ENCODE data around the gene PIBF1.

Gene PIBF1

DNA sequence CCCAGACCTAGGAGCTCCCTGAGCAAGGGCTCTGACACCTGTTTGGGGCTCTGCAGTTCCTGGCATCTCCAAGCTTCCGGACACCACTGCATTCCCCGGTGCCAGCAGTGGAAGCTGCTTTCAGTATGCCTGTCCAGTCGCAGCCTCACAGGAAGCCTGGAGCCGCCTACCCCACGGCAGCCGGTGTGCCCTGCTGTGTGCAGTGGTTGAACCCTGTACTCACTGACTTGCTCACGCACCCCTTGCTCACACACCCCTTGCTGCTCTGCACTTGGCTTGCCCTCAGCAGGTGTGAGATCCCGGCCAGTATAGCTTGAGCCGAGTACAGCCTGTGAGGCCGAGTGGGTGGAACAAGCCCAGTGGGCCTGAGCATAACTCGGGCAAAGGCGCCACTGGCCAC is 70.3 kb downstream of the PIBF1 start:
- no peak overlapping the region for H3K4me3 ChIP-seq (replicated peaks; ENCODE audit: insufficient read depth, low read length)
- H3K27me3 ChIP-seq (ENCODE audit: insufficient read depth, poor library complexity, severe bottlenecking): no peaks in the 10 kb centered on the region
- TF ChIP-seq, protein P1, sequence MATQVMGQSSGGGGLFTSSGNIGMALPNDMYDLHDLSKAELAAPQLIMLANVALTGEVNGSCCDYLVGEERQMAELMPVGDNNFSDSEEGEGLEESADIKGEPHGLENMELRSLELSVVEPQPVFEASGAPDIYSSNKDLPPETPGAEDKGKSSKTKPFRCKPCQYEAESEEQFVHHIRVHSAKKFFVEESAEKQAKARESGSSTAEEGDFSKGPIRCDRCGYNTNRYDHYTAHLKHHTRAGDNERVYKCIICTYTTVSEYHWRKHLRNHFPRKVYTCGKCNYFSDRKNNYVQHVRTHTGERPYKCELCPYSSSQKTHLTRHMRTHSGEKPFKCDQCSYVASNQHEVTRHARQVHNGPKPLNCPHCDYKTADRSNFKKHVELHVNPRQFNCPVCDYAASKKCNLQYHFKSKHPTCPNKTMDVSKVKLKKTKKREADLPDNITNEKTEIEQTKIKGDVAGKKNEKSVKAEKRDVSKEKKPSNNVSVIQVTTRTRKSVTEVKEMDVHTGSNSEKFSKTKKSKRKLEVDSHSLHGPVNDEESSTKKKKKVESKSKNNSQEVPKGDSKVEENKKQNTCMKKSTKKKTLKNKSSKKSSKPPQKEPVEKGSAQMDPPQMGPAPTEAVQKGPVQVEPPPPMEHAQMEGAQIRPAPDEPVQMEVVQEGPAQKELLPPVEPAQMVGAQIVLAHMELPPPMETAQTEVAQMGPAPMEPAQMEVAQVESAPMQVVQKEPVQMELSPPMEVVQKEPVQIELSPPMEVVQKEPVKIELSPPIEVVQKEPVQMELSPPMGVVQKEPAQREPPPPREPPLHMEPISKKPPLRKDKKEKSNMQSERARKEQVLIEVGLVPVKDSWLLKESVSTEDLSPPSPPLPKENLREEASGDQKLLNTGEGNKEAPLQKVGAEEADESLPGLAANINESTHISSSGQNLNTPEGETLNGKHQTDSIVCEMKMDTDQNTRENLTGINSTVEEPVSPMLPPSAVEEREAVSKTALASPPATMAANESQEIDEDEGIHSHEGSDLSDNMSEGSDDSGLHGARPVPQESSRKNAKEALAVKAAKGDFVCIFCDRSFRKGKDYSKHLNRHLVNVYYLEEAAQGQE (IDR thresholded peaks at IDR 0.05; ENCODE audit: insufficient replicate concordance, low read depth): no peak
- TF ChIP-seq GABPA (IDR thresholded peaks at IDR 0.05; ENCODE audit: low read depth): no peak
- no peak for TF ChIP-seq SPI1 (IDR thresholded peaks at IDR 0.05; ENCODE audit: borderline replicate concordance, low read depth)
- TF ChIP-seq, protein P2, sequence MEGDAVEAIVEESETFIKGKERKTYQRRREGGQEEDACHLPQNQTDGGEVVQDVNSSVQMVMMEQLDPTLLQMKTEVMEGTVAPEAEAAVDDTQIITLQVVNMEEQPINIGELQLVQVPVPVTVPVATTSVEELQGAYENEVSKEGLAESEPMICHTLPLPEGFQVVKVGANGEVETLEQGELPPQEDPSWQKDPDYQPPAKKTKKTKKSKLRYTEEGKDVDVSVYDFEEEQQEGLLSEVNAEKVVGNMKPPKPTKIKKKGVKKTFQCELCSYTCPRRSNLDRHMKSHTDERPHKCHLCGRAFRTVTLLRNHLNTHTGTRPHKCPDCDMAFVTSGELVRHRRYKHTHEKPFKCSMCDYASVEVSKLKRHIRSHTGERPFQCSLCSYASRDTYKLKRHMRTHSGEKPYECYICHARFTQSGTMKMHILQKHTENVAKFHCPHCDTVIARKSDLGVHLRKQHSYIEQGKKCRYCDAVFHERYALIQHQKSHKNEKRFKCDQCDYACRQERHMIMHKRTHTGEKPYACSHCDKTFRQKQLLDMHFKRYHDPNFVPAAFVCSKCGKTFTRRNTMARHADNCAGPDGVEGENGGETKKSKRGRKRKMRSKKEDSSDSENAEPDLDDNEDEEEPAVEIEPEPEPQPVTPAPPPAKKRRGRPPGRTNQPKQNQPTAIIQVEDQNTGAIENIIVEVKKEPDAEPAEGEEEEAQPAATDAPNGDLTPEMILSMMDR (IDR thresholded peaks at IDR 0.05; ENCODE audit: insufficient read depth, low read length): no peak
- no peak for TF ChIP-seq POLR2AphosphoS5 (IDR thresholded peaks at IDR 0.05; ENCODE audit: low read depth)
- DNase-seq (ENCODE audit: low read depth in 1 of 2, low spot score in 1 of 2): no peak
- H3K27ac ChIP-seq (replicated peaks): no peak overlapping the region

DNA sequence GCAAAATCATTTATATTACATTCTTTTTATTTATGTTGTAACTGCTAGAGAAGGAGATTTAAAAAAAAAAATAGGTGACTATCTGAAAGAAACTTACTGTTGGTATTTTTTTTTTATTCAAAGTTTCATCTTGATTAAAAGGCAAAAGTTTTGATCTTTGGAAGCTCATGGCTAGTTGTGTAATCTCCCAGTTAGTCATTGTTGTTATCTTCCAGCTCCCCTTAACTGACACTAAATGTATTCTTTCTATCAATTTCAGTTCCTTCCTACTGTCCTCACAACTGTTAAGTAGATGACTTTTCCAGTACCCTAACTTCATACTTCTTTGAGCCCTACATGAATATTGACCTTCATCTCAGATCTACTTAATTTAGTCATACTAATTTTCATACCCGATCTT is 71.1 kb downstream of the PIBF1 start:
- TF ChIP-seq GABPA (IDR thresholded peaks at IDR 0.05; ENCODE audit: low read depth) (no peak), POLR2AphosphoS5 (IDR thresholded peaks at IDR 0.05; ENCODE audit: low read depth) (no peak), SPI1 (IDR thresholded peaks at IDR 0.05; ENCODE audit: borderline replicate concordance, low read depth) (no peak)
- TF ChIP-seq, protein P2 (IDR thresholded peaks at IDR 0.05; ENCODE audit: insufficient read depth, low read length): no peak
- TF ChIP-seq, protein P1 (IDR thresholded peaks at IDR 0.05; ENCODE audit: insufficient replicate concordance, low read depth): no peak
- DNase-seq (ENCODE audit: low read depth in 1 of 2, low spot score in 1 of 2): no peak
- H3K27me3 ChIP-seq (ENCODE audit: insufficient read depth, poor library complexity, severe bottlenecking): no peaks in the 10 kb centered on the region
- no peak overlapping the region for H3K4me3 ChIP-seq (replicated peaks; ENCODE audit: insufficient read depth, low read length)
- no peak overlapping the region for H3K27ac ChIP-seq (replicated peaks)

DNA sequence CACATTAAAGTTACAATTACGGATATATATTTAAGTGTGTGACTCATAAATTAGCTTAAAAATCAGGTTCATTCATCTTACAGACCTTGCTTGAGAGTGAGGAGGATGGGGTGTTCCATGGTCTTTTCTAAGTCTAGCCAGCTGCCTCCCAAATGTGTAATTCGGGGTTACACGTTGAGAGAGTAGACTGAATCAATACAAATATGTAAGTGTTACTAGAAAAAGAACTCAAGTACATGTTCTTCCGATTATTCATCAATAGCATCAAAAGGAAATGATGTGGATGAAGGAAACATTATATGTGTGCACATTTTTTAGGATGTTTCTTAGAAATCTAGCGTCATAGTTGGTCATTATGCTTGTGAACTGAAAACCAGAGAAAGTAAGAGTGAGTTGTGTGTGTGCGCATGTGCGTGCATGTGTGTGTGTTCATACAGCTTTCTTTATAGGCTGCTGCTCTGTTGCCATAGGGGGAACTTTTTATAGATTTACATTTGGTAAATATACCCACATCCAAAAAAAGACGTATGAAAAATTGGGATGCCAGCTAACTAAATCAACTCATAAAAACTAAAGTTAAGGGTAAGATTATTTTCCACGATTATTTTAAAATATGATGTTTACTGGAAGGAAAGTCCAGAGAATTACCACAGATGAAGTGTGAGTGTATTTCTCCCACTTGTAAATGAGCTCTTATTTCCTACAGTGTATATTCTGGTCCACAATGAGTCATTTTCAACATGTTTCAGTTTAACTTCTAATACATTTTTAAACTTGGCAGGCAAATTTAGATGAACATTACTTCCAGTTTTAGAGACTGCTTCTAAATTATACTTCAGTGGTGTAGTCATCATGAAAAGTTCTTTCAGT is 82.4 kb downstream of the PIBF1 start:
- TF ChIP-seq POLR2AphosphoS5 (IDR thresholded peaks at IDR 0.05; ENCODE audit: low read depth) (no peak), GABPA (IDR thresholded peaks at IDR 0.05; ENCODE audit: low read depth) (no peak), SPI1 (IDR thresholded peaks at IDR 0.05; ENCODE audit: borderline replicate concordance, low read depth) (no peak)
- TF ChIP-seq, protein P1 (IDR thresholded peaks at IDR 0.05; ENCODE audit: insufficient replicate concordance, low read depth): no peak
- TF ChIP-seq, protein P2 (IDR thresholded peaks at IDR 0.05; ENCODE audit: insufficient read depth, low read length): no peak
- no peaks in the 10 kb centered on the region for H3K27me3 ChIP-seq (ENCODE audit: insufficient read depth, poor library complexity, severe bottlenecking)
- no peak overlapping the region for H3K27ac ChIP-seq (replicated peaks)
- DNase-seq (ENCODE audit: low read depth in 1 of 2, low spot score in 1 of 2): no peak
- no peak overlapping the region for H3K4me3 ChIP-seq (replicated peaks; ENCODE audit: insufficient read depth, low read length)

Measured in HL-60 (cell line).